ELR (cell line): ENCODE measurements around the gene DNAJC9.

Experiments
- DNase-seq: peaks from one replicate; pipeline ENCODE4 v3.0.0-alpha.2; 2015; ENCODE audit warnings: low read depth

Gene DNAJC9

GRCh38 chr10:73238990-73239566, 8.0 kb downstream of the DNAJC9 start:
- no peak for DNase-seq

- no peak for DNase-seq
Observed at GRCh38 chr10:73234695-73235094, 12.4 kb downstream of the DNAJC9 start.

GRCh38 chr10:73233883-73234282, 13.2 kb downstream of the DNAJC9 start:
- no peak for DNase-seq

- peak; percentile 22 for DNase-seq
Observed at GRCh38 chr10:73232887-73233286, 14.2 kb downstream of the DNAJC9 start.

GRCh38 chr10:73229567-73229966, 17.5 kb downstream of the DNAJC9 start:
- DNase-seq = no peak

GRCh38 chr10:73228247-73228646, 18.8 kb downstream of the DNAJC9 start:
- DNase-seq = no peak

GRCh38 chr10:73226663-73227062, 20.4 kb downstream of the DNAJC9 start:
- no peak for DNase-seq

- peak; percentile 71 for DNase-seq
Observed at GRCh38 chr10:73225518-73225917, 21.5 kb downstream of the DNAJC9 start.

- no peak for DNase-seq
Observed at GRCh38 chr10:73220989-73221388, 26.1 kb downstream of the DNAJC9 start.

GRCh38 chr10:73219384-73219783, 27.7 kb downstream of the DNAJC9 start:
- DNase-seq = no peak

GRCh38 chr10:73218431-73219191, 28.4 kb downstream of the DNAJC9 start:
- DNase-seq = peak; percentile 61

- no peak for DNase-seq
Observed at GRCh38 chr10:73217628-73218027, 29.4 kb downstream of the DNAJC9 start.

GRCh38 chr10:73215749-73216148, 31.3 kb downstream of the DNAJC9 start:
- DNase-seq = no peak

GRCh38 chr10:73211106-73211811, 35.8 kb downstream of the DNAJC9 start:
- no peak for DNase-seq

- no peak for DNase-seq
Observed at GRCh38 chr10:73210395-73211105, 36.5 kb downstream of the DNAJC9 start.

GRCh38 chr10:73209705-73210104, 37.4 kb downstream of the DNAJC9 start:
- peak; percentile 75 for DNase-seq

- DNase-seq = no peak
Observed at GRCh38 chr10:73207883-73208282, 39.2 kb downstream of the DNAJC9 start.

GRCh38 chr10:73206385-73206784, 40.7 kb downstream of the DNAJC9 start:
- DNase-seq = no peak

- no peak for DNase-seq
Observed at GRCh38 chr10:73205890-73206289, 41.2 kb downstream of the DNAJC9 start.

- no peak for DNase-seq
Observed at GRCh38 chr10:73205081-73205480, 42.0 kb downstream of the DNAJC9 start.
